B cell (primary cell): ENCODE data around the gene TAGLN3. TPM values are rescaled to one million over a fixed set of nuclear protein-coding genes. Genes with fewer than 3 reads are reported as not detected.

Experiments
- ATAC-seq: fragments of 200-7000 bp; cut with Tn5 transposase; one replicate; pipeline ENCODE4 v1.10.0; 2021; ENCODE audit warnings: low read depth, mild to moderate bottlenecking, moderate number of reproducible peaks, moderate library complexity
- CTCF ChIA-PET: fragments of 350-600 bp; sonication (Branson Sonifier 250); formaldehyde crosslinking; loops from one replicate; lab custom pipeline; 2021; ENCODE audit warnings: antibody characterized with exemption, inconsistent platforms; lab: Charles Lee
- POLR2A ChIA-PET: fragments of 350-600 bp; sonication (Branson Sonifier 250); formaldehyde crosslinking; loops from one replicate; lab custom pipeline; 2021; ENCODE audit warnings: antibody characterized with exemption; lab: Charles Lee
- DNase-seq: peaks from one replicate; pipeline ENCODE4 v3.0.0; 2013
- H2AFZ ChIP-seq: 2 replicates; pipeline ENCODE4 v1.6.1; 2012; ENCODE audit warnings: mild to moderate bottlenecking, low read depth, low read length; ENCODE audit not compliant: insufficient read depth, poor library complexity, severe bottlenecking
- H3K27ac ChIP-seq, 2 donors: 1 replicate in 1 of 2; 2 replicates in 1 of 2; pipeline ENCODE4 v1.5.1; 2012 to 2013; ENCODE audit warnings: low read length in 2 of 2, mild to moderate bottlenecking in 2 of 2, moderate library complexity in 1 of 2
- H3K27me3 ChIP-seq, 4 experiments: fragments of 200-600 bp in 1 of 4; sonication (generic) in 1 of 4; replicated peaks in 1 of 4; 1 replicate in 2 of 4; 2 replicates in 2 of 4; pipeline versions ENCODE4 v1.6.1 to v1.7.0; 2013 to 2016; ENCODE audit warnings: low read length in 3 of 4, mild to moderate bottlenecking in 2 of 4, mixed read lengths in 1 of 4, moderate library complexity in 1 of 4; ENCODE audit not compliant: insufficient read depth in 4 of 4, control insufficient read depth in 3 of 4; ENCODE audit errors: control extremely low read depth in 1 of 4
- H3K36me3 ChIP-seq, 2 experiments: replicated peaks in 1 of 2; 1 replicate in 1 of 2; 2 replicates in 1 of 2; pipeline versions ENCODE4 v1.6.1 to v1.7.1; 2013; ENCODE audit warnings: low read length in 1 of 2; ENCODE audit not compliant: insufficient read depth in 2 of 2, control insufficient read depth in 1 of 2; ENCODE audit errors: control extremely low read depth in 1 of 2, extremely low read depth in 1 of 2
- H3K4me1 ChIP-seq, 2 donors: fragments of 200-600 bp in 1 of 2; sonication (generic) in 1 of 2; 1 replicate in 1 of 2; 2 replicates in 1 of 2; pipeline versions ENCODE4 v1.5.1 to v1.6.1; 2013 to 2017; ENCODE audit warnings: low read length in 2 of 2; ENCODE audit not compliant: control insufficient read depth in 2 of 2, insufficient read depth in 2 of 2
- H3K4me2 ChIP-seq: replicated peaks from 2 replicates; pipeline ENCODE3; 2012; ENCODE audit warnings: mild to moderate bottlenecking, low read depth, low read length; ENCODE audit not compliant: poor library complexity, severe bottlenecking
- H3K4me3 ChIP-seq, 5 experiments: fragments of 200-600 bp in 1 of 5; sonication (generic) in 1 of 5; 1 replicate in 3 of 5; 2 replicates in 2 of 5; pipeline versions ENCODE4 v1.5.1 to v1.7.0; 2011 to 2016; ENCODE audit warnings: low read length in 4 of 5, mild to moderate bottlenecking in 4 of 5, low read depth in 2 of 5, control low read depth in 1 of 5, moderate library complexity in 1 of 5; ENCODE audit not compliant: insufficient read depth in 1 of 5; ENCODE audit errors: control extremely low read depth in 1 of 5, extremely low read depth in 1 of 5
- H3K79me2 ChIP-seq: fragments of 200-600 bp; sonication (generic); one replicate; pipeline ENCODE4 v1.6.0; 2016; ENCODE audit warnings: low read length; ENCODE audit not compliant: control insufficient read depth, insufficient read depth
- H3K9ac ChIP-seq: fragments of 200-600 bp; sonication (generic); 2 replicates; pipeline ENCODE4 v1.6.1; 2017; ENCODE audit warnings: mild to moderate bottlenecking, low read length, moderate library complexity
- H3K9me3 ChIP-seq, 3 donors: one replicate each; pipeline versions ENCODE4 v1.6.1 to v1.7.1; 2013; ENCODE audit warnings: low read length in 2 of 3; ENCODE audit not compliant: control insufficient read depth in 2 of 3, insufficient read depth in 1 of 3; ENCODE audit errors: control extremely low read depth in 1 of 3
- H4K20me1 ChIP-seq: 2 replicates; pipeline ENCODE4 v1.6.0; 2012; ENCODE audit warnings: mild to moderate bottlenecking, low read length; ENCODE audit not compliant: insufficient read depth, control insufficient read depth, poor library complexity, severe bottlenecking
- H3K27ac Mint-ChIP-seq: one replicate; pipeline ENCODE4 v1.8.0; 2021; ENCODE audit warnings: mixed read lengths
- H3K27me3 Mint-ChIP-seq: one replicate; pipeline ENCODE4 v1.8.0; 2021; ENCODE audit warnings: mixed read lengths
- H3K4me1 Mint-ChIP-seq: one replicate; pipeline ENCODE4 v1.8.0; 2021; ENCODE audit warnings: mixed read lengths
- H3K4me3 Mint-ChIP-seq: one replicate; pipeline ENCODE4 v1.8.0; 2021; ENCODE audit warnings: mixed read lengths
- H3K9me3 Mint-ChIP-seq: one replicate; pipeline ENCODE4 v1.8.0; 2022; ENCODE audit warnings: mixed read lengths; ENCODE audit not compliant: insufficient read depth
- CTCF ChIP-seq: fragments of 200-600 bp; IDR thresholded peaks from one replicate; pipeline ENCODE4 v1.8.0; 2022; ENCODE audit warnings: antibody characterized with exemption, mild to moderate bottlenecking
- EZH2 ChIP-seq: IDR thresholded peaks from 2 replicates; pipeline ENCODE4 v1.6.1; 2012; ENCODE audit warnings: borderline replicate concordance, low read depth, mild to moderate bottlenecking, moderate library complexity, low read length; ENCODE audit not compliant: insufficient read depth, poor library complexity, severe bottlenecking
- whole genome bisulfite sequencing: methylation state at CpG from one replicate; pipeline ENCODE4 v1.1.5; 2013; ENCODE audit warnings: missing lambda C conversion rate; ENCODE audit not compliant: insufficient coverage; 5-methylcytosine and 5-hydroxymethylcytosine counted together
- intact Hi-C: fragments of 100-400 bp; cut with micrococcal nuclease; formaldehyde crosslinking; loops from one replicate; pipeline ENCODE4 v1.10.0; 2022
- polyA plus RNA-seq: library from polyadenylated mRNA; depleted of rRNA; stranded (reverse); fragments of >200 nt; gene quantifications from 2 replicates; pipeline ENCODE4 v1.2.3, GENCODE V29; 2012
- total RNA-seq, 2 donors: library from RNA; stranded (reverse); fragments of 120-200 nt in 1 of 2; gene quantifications; 1 replicate in 1 of 2; 2 replicates in 1 of 2; pipeline versions ENCODE4 v1.2.3 to v1.2.4, GENCODE V29; 2013 to 2022

The TAGLN3 gene
- total and polyA plus RNA-seq, 2 donors (not counting 1 experiment from before 2014, with no cell fraction given) = not detected

DNA sequence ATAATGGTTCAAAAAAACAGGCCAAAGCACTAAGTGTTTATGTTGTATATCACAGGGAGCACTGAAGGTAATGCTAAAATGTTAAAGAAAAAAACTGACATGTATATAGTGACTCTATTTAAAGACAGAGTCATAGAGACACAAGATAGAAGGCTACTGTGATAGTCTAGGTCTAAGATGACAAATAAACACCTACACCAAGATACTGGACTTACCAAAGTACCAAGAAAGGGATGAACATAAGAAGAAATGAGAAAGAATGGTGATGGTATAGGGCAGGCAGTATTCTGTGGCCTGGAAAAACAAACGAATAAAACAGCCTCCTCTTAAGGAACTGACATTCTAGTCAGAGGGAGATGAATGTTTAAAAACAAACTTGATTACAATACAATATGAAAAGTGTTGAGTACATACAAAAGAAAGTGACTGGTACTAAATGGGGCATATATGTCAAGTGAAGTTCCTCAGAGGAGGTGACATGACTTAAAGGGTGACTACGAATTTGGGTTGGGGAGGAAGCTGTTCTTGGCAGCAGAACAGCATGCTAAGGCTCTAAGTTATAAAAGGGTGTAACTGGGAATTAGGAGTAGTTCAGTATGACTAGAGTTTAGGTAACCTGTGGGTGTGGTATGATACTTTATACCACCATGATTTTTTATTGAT, 14.0 kb upstream of the TAGLN3 start:
- intact Hi-C loops = no loop called here
- Mint-ChIP-seq H3K4me1 (peaks cover 44% of the 10 kb centered on the region), H3K27ac (peak overlapping the region; percentile 44), H3K27me3 (no peaks in the 10 kb centered on the region), H3K9me3 (no peaks in the 10 kb centered on the region), H3K4me3 (no peak overlapping the region)
- ATAC-seq (no peak), DNase-seq (no peak)
- Histone ChIP-seq H3K4me1 (peaks cover 20 to 23% of the 10 kb centered on the region in 2 donors), H3K9ac (no peak overlapping the region), H2AFZ (no peak overlapping the region), H3K4me2 (no peak overlapping the region), H3K79me2 (peaks cover 46% of the 10 kb centered on the region), H3K9me3 (no peaks in the 10 kb centered on the region), H3K27me3 (no peaks in the 10 kb centered on the region), H4K20me1 (peaks cover 27% of the 10 kb centered on the region), H3K36me3 (peaks cover 13 to 34% of the 10 kb centered on the region in 2 experiments), H3K27ac (peak overlapping the region in 1 of 2 donors; percentile 49), H3K4me3 (no peak overlapping the region)
- TF ChIP-seq EZH2 = no peak
- TF ChIP-seq CTCF = no peak
- no CpG with 5 or more reads among the region's 2 CpGs for WGBS
- CTCF ChIA-PET = interaction anchor here (1.9 kb wide), 1 partner anchor 13 kb away, joined by 5 read pairs; no protein-coding TSS in a partner anchor
- POLR2A ChIA-PET = no interaction called here

DNA sequence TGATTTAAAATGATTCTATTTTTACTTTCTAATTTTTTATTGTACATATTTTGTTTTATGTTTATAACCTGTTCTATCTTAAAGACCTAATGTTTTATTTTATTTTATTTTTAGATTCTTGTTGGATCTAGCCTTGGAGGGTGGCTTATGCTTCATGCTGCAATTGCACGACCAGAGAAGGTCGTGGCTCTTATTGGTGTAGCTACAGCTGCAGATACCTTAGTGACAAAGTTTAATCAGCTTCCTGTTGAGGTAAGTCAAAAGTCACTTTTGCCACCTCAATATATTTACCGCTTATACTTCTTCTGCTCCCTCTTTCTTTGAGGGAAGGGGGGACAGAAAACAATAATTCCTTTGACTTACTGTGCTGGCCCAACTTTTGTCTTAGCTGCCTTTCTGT, 11.9 kb upstream of the TAGLN3 start:
- intact Hi-C loops = no loop called here
- WGBS = no CpG with 5 or more reads among the region's 3 CpGs
- Histone ChIP-seq H2AFZ (no peak overlapping the region), H3K79me2 (peaks cover 26% of the 10 kb centered on the region), H4K20me1 (peaks cover 25% of the 10 kb centered on the region), H3K36me3 (peaks cover 14 to 41% of the 10 kb centered on the region in 2 experiments), H3K4me2 (no peak overlapping the region), H3K4me3 (no peak overlapping the region), H3K4me1 (peaks cover 2 to 4% of the 10 kb centered on the region in 2 donors), H3K9ac (no peak overlapping the region), H3K27me3 (no peaks in the 10 kb centered on the region), H3K9me3 (no peaks in the 10 kb centered on the region), H3K27ac (no peak overlapping the region)
- DNase-seq = no peak
- no peak for ATAC-seq
- no peak overlapping the region for H3K27ac Mint-ChIP-seq
- CTCF ChIA-PET = interaction anchor here (0.9 to 2.0 kb wide), 3 partner anchors 10 to 26 kb away, joined by 3 to 13 read pairs (median 6); no protein-coding TSS in a partner anchor
- no peak overlapping the region for H3K4me3 Mint-ChIP-seq
- no peak for TF ChIP-seq CTCF
- no peak for TF ChIP-seq EZH2
- H3K9me3 Mint-ChIP-seq = no peaks in the 10 kb centered on the region
- no peaks in the 10 kb centered on the region for H3K27me3 Mint-ChIP-seq
- peaks cover 25% of the 10 kb centered on the region for H3K4me1 Mint-ChIP-seq
- POLR2A ChIA-PET = no interaction called here
